ENCODE results near the gene BPIFB1. TPM values are rescaled to one million over a fixed set of nuclear protein-coding genes. Genes with fewer than 3 reads are reported as not detected.

BPIFB1 gene
- total and polyA plus RNA-seq, 10 of the 15 experiments (the other 5 are each of a cell fraction or from before 2014, with no cell fraction given) = 0.13 TPM; not detected in 9

DNA sequence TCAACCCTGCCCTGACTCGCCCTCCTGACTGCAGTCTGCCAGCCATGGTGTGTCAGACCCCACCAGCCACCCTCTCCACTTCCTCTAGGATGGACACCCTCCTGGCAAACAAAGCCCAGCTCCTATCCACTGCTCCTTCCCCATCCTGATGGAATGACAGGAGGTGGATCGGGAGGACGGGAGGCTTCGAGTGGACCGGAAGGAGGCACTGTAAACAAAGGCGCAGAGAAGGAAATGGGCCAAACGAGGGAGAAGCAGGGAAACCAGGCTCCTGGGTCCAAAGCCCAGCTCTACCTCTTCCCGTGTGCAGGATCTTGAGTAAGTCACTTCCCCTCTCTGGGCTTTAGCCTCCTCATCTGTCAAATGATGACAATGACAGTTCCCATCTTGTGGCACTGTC, 40.2 kb downstream of the BPIFB1 start (continued):
- TF ChIP-seq RAD21 (IDR thresholded peaks at IDR 0.05; ENCODE audit: insufficient read depth, low read depth, low read length) (no peak), MEF2B (IDR thresholded peaks at IDR 0.05; ENCODE audit: partially characterized antibody, poor library complexity, severe bottlenecking) (no peak), SIN3A (IDR thresholded peaks at IDR 0.05; ENCODE audit: low read depth, low read length) (no peak), EZH2 (IDR thresholded peaks at IDR 0.05; ENCODE audit: borderline replicate concordance, control insufficient read depth, low read depth, low read length) (no peak), TAF1 (IDR thresholded peaks at IDR 0.05; ENCODE audit: borderline replicate concordance, low read depth, low read length) (no peak), BCL11A (IDR thresholded peaks at IDR 0.05; ENCODE audit: low read depth, low read length) (no peak), TCF12 (IDR thresholded peaks at IDR 0.05; ENCODE audit: low read depth, low read length) (no peak)
- TF ChIP-seq, protein P1, sequence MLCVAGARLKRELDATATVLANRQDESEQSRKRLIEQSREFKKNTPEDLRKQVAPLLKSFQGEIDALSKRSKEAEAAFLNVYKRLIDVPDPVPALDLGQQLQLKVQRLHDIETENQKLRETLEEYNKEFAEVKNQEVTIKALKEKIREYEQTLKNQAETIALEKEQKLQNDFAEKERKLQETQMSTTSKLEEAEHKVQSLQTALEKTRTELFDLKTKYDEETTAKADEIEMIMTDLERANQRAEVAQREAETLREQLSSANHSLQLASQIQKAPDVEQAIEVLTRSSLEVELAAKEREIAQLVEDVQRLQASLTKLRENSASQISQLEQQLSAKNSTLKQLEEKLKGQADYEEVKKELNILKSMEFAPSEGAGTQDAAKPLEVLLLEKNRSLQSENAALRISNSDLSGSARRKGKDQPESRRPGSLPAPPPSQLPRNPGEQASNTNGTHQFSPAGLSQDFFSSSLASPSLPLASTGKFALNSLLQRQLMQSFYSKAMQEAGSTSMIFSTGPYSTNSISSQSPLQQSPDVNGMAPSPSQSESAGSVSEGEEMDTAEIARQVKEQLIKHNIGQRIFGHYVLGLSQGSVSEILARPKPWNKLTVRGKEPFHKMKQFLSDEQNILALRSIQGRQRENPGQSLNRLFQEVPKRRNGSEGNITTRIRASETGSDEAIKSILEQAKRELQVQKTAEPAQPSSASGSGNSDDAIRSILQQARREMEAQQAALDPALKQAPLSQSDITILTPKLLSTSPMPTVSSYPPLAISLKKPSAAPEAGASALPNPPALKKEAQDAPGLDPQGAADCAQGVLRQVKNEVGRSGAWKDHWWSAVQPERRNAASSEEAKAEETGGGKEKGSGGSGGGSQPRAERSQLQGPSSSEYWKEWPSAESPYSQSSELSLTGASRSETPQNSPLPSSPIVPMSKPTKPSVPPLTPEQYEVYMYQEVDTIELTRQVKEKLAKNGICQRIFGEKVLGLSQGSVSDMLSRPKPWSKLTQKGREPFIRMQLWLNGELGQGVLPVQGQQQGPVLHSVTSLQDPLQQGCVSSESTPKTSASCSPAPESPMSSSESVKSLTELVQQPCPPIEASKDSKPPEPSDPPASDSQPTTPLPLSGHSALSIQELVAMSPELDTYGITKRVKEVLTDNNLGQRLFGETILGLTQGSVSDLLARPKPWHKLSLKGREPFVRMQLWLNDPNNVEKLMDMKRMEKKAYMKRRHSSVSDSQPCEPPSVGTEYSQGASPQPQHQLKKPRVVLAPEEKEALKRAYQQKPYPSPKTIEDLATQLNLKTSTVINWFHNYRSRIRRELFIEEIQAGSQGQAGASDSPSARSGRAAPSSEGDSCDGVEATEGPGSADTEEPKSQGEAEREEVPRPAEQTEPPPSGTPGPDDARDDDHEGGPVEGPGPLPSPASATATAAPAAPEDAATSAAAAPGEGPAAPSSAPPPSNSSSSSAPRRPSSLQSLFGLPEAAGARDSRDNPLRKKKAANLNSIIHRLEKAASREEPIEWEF (IDR thresholded peaks at IDR 0.05; ENCODE audit: insufficient replicate concordance, low read depth, low read length) = no peak
- TF ChIP-seq, protein P2, sequence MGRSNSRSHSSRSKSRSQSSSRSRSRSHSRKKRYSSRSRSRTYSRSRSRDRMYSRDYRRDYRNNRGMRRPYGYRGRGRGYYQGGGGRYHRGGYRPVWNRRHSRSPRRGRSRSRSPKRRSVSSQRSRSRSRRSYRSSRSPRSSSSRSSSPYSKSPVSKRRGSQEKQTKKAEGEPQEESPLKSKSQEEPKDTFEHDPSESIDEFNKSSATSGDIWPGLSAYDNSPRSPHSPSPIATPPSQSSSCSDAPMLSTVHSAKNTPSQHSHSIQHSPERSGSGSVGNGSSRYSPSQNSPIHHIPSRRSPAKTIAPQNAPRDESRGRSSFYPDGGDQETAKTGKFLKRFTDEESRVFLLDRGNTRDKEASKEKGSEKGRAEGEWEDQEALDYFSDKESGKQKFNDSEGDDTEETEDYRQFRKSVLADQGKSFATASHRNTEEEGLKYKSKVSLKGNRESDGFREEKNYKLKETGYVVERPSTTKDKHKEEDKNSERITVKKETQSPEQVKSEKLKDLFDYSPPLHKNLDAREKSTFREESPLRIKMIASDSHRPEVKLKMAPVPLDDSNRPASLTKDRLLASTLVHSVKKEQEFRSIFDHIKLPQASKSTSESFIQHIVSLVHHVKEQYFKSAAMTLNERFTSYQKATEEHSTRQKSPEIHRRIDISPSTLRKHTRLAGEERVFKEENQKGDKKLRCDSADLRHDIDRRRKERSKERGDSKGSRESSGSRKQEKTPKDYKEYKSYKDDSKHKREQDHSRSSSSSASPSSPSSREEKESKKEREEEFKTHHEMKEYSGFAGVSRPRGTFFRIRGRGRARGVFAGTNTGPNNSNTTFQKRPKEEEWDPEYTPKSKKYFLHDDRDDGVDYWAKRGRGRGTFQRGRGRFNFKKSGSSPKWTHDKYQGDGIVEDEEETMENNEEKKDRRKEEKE (IDR thresholded peaks at IDR 0.05) = no peak
